Hepatocyte (in vitro differentiated cells): ENCODE measurements around the gene PACRG. TPM values are rescaled to one million over a fixed set of nuclear protein-coding genes. Genes with fewer than 3 reads are reported as not detected.

Experiments used
- DNase-seq: peaks from one replicate; pipeline ENCODE4 v3.0.0-alpha.2; 2016; ENCODE audit warnings: low spot score
- H2AFZ ChIP-seq: fragments of 200-600 bp; sonication (generic); 2 replicates; pipeline ENCODE4 v1.6.0; 2016; ENCODE audit warnings: antibody characterized with exemption, mild to moderate bottlenecking
- H3K27ac ChIP-seq: fragments of 200-600 bp; sonication (generic); 2 replicates; pipeline ENCODE4 v1.5.1; 2016; ENCODE audit warnings: mild to moderate bottlenecking
- H3K27me3 ChIP-seq: fragments of 200-600 bp; sonication (generic); 2 replicates; pipeline ENCODE4 v1.6.1; 2016
- H3K36me3 ChIP-seq: fragments of 200-600 bp; sonication (generic); replicated peaks from 2 replicates; pipeline ENCODE4 v1.5.1; 2016; ENCODE audit warnings: low read depth; ENCODE audit not compliant: insufficient read depth
- H3K4me1 ChIP-seq: fragments of 200-600 bp; sonication (generic); 2 replicates; pipeline ENCODE4 v1.5.1; 2016; ENCODE audit warnings: mild to moderate bottlenecking, moderate library complexity; ENCODE audit not compliant: insufficient read depth
- H3K4me2 ChIP-seq: fragments of 200-600 bp; sonication (generic); 2 replicates; pipeline ENCODE4 v1.6.0; 2016
- H3K4me3 ChIP-seq: fragments of 200-600 bp; sonication (generic); 2 replicates; pipeline ENCODE4 v1.5.1; 2016; ENCODE audit warnings: mild to moderate bottlenecking
- H3K79me2 ChIP-seq: fragments of 200-600 bp; sonication (generic); 2 replicates; pipeline ENCODE4 v1.6.0; 2017; ENCODE audit warnings: mild to moderate bottlenecking
- H3K9me2 ChIP-seq: fragments of 200-600 bp; sonication (generic); replicated peaks from 2 replicates; pipeline ENCODE4 v1.6.0; 2017; ENCODE audit warnings: mild to moderate bottlenecking; ENCODE audit not compliant: insufficient read depth
- H3K9me3 ChIP-seq: fragments of 200-600 bp; sonication (generic); 2 replicates; pipeline ENCODE4 v1.5.1; 2016; ENCODE audit warnings: low read depth, mild to moderate bottlenecking
- H4K20me1 ChIP-seq: fragments of 200-600 bp; sonication (generic); 2 replicates; pipeline ENCODE4 v1.6.0; 2016; ENCODE audit warnings: mild to moderate bottlenecking; ENCODE audit not compliant: insufficient read depth, poor library complexity, severe bottlenecking
- EZH2 ChIP-seq: fragments of 200-600 bp; sonication (generic); IDR thresholded peaks from 2 replicates; pipeline ENCODE4 v1.6.1; 2016; ENCODE audit warnings: antibody characterized with exemption, mild to moderate bottlenecking, borderline replicate concordance
- EZH2phosphoT487 ChIP-seq: fragments of 200-600 bp; sonication (generic); IDR thresholded peaks from one replicate; pipeline ENCODE4 v1.6.1; 2018; ENCODE audit warnings: antibody characterized with exemption, mild to moderate bottlenecking, low read depth, moderate library complexity; ENCODE audit not compliant: unreplicated experiment, severe bottlenecking
- WGBS: methylation state at CpG from one replicate; pipeline ENCODE4 v1.1.6; 2016; ENCODE audit warnings: low lambda C conversion rate; ENCODE audit errors: missing lambda C conversion rate; 5-methylcytosine and 5-hydroxymethylcytosine counted together
- polyA plus RNA-seq: library from polyadenylated mRNA; unstranded; fragments of >200 nt; fragmentation: Nextera tagmentation; extraction: Ambion mirVana; gene quantifications from 2 replicates; pipeline ENCODE4 v1.2.1, GENCODE V29; 2016
- total RNA-seq: library from RNA; depleted of rRNA; stranded (reverse); fragments of >200 nt; gene quantifications from 2 replicates; pipeline ENCODE4 v1.2.3, GENCODE V29; 2014
- TF ChIP-seq, protein P1 (sequence below): fragments of 200-600 bp; sonication (generic); IDR thresholded peaks from 2 replicates; pipeline ENCODE4 v1.5.1; 2016; ENCODE audit warnings: antibody characterized with exemption, mild to moderate bottlenecking; ENCODE audit not compliant: poor library complexity

PACRG gene
- total and polyA plus RNA-seq, 2 experiments from 2014 or later: 0.91 to 2.6 TPM

DNA sequence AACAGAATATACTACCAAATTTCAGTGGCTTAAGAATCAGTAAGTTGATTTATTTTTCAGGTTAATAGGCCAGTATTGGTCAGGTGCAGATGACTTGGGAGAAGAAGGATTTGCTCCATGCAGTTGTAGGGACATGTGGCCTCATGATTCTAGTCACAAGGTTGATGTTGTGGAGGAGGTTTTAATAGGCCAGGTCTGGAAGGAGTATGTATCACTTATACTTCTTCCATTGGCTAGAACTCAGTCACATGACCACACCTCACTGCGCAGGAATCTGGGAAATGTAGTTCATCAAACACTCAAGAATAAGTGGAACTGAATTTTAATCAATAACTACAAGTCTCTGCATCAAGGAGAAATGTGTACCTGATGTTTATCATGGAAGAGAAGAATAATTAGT lies 405.2 kb downstream of the PACRG start:
- Histone ChIP-seq H4K20me1 (no peaks in the 10 kb centered on the region), H3K79me2 (no peaks in the 10 kb centered on the region), H3K36me3 (no peaks in the 10 kb centered on the region), H3K4me1 (no peaks in the 10 kb centered on the region), H3K4me2 (no peak overlapping the region), H3K27me3 (no peaks in the 10 kb centered on the region), H3K4me3 (no peak overlapping the region), H3K9me3 (no peaks in the 10 kb centered on the region), H3K9me2 (no peaks in the 10 kb centered on the region), H3K27ac (no peak overlapping the region), H2AFZ (no peak overlapping the region)
- 96% methylated on average over 1 of the region's 1 CpG for WGBS
- no peak for TF ChIP-seq EZH2phosphoT487
- TF ChIP-seq EZH2: no peak
- TF ChIP-seq, protein P1, sequence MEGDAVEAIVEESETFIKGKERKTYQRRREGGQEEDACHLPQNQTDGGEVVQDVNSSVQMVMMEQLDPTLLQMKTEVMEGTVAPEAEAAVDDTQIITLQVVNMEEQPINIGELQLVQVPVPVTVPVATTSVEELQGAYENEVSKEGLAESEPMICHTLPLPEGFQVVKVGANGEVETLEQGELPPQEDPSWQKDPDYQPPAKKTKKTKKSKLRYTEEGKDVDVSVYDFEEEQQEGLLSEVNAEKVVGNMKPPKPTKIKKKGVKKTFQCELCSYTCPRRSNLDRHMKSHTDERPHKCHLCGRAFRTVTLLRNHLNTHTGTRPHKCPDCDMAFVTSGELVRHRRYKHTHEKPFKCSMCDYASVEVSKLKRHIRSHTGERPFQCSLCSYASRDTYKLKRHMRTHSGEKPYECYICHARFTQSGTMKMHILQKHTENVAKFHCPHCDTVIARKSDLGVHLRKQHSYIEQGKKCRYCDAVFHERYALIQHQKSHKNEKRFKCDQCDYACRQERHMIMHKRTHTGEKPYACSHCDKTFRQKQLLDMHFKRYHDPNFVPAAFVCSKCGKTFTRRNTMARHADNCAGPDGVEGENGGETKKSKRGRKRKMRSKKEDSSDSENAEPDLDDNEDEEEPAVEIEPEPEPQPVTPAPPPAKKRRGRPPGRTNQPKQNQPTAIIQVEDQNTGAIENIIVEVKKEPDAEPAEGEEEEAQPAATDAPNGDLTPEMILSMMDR: no peak
- no peak for DNase-seq

DNA sequence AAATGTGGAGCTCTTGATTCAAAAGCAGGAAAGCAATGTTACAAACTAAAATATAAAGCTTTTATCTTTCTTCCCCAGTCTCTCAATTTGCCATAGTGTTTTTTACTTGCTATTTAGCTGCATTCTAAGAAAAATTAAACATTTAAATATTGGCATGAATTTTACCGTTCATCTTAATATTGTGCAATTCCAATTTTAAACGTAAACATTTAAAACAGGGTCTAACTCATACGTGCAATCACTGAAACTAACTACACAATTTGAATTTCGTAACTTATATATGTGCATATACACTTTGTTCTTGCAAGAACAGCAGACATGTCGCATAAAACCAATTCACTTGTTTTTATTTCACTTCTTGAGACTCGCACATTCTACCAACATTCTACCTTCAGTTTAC lies 405.9 kb downstream of the PACRG start:
- H3K4me2 ChIP-seq: no peak overlapping the region
- H3K27me3 ChIP-seq: no peaks in the 10 kb centered on the region
- no peaks in the 10 kb centered on the region for H3K9me3 ChIP-seq
- no peak overlapping the region for H2AFZ ChIP-seq
- no peaks in the 10 kb centered on the region for H3K36me3 ChIP-seq
- no peaks in the 10 kb centered on the region for H3K9me2 ChIP-seq
- DNase-seq: no peak
- no peak for TF ChIP-seq EZH2phosphoT487
- TF ChIP-seq, protein P1: no peak
- TF ChIP-seq EZH2: no peak
- no peak overlapping the region for H3K4me3 ChIP-seq
- H3K27ac ChIP-seq: no peak overlapping the region
- no peaks in the 10 kb centered on the region for H3K4me1 ChIP-seq
- H4K20me1 ChIP-seq: no peaks in the 10 kb centered on the region
- no peaks in the 10 kb centered on the region for H3K79me2 ChIP-seq
- 94% methylated on average over 6 of the region's 6 CpGs for WGBS

DNA sequence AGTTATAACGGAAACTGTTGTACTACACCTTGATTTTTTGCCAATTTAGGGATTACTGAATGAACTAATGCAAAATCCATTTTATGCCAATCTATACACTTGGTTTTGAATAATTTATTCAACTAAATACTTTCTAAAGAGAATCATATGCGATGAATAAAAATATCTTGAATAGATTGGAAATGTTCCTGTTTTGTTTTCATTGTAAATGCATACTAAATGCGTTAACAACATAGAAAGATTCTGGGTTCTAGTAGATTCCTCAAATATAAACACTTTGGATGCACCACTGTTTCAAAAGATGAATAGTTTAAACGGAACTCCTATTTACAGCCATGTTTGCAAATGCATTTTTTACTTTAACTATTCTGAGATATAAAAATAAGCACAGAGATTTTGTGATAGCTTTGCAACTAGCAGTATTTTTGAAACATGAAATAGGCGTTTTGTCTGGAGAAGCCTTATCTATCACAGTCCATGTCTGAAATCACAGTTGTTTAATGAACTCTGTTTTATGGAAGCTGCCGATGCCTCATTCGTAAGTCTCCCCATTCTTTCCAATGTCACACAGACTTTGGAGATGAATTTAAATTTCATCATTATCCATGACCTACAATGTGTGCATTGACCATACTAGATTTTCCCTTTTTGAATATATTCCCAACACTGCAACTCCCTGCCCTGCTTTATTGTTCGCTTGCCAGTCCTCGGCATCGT lies 409.1 kb downstream of the PACRG start:
- no peaks in the 10 kb centered on the region for H3K79me2 ChIP-seq

More for the DNA sequence above, 409.1 kb downstream of the PACRG start:
- H3K9me3 ChIP-seq: no peaks in the 10 kb centered on the region
- H3K4me2 ChIP-seq: no peak overlapping the region
- no peak for DNase-seq
- H2AFZ ChIP-seq: no peak overlapping the region
- no peaks in the 10 kb centered on the region for H3K4me1 ChIP-seq
- H4K20me1 ChIP-seq: no peaks in the 10 kb centered on the region
- no peaks in the 10 kb centered on the region for H3K36me3 ChIP-seq
- no peak overlapping the region for H3K27ac ChIP-seq
- H3K9me2 ChIP-seq: no peaks in the 10 kb centered on the region
- TF ChIP-seq EZH2phosphoT487 (no peak), EZH2 (no peak)
- TF ChIP-seq, protein P1: no peak
- WGBS: 90% methylated on average over 10 of the region's 10 CpGs
- H3K4me3 ChIP-seq: no peak overlapping the region
- no peaks in the 10 kb centered on the region for H3K27me3 ChIP-seq
